Effector memory CD8-positive, alpha-beta T cell (primary cell): ENCODE measurements around the gene C5orf34.
"Not testable (repeated sequence)": the region's sequence is repeated elsewhere in the genome, so short reads cannot be mapped to it uniquely, and the experiment has no call there.

Source experiments
- ATAC-seq: fragments of 150-1000 bp; cut with Tn5 transposase; replicated peaks from 2 replicates; pipeline ENCODE4 v1.10.0; 2021; ENCODE audit warnings: mild to moderate bottlenecking, moderate library complexity
- DNase-seq, 3 experiments: peaks; one replicate each; pipeline ENCODE4 v3.0.0; 2021
- H3K27ac Mint-ChIP-seq, 2 donors: one replicate each; pipeline ENCODE4 v1.8.0; 2022; ENCODE audit warnings: mild to moderate bottlenecking in 2 of 2, mixed read lengths in 2 of 2, moderate library complexity in 2 of 2
- H3K27me3 Mint-ChIP-seq, 2 donors: one replicate each; pipeline ENCODE4 v1.8.0; 2022; ENCODE audit warnings: mixed read lengths in 2 of 2
- H3K36me3 Mint-ChIP-seq: one replicate; pipeline ENCODE4 v1.8.0; 2022; ENCODE audit warnings: mild to moderate bottlenecking, moderate library complexity, mixed read lengths; ENCODE audit not compliant: insufficient read depth
- H3K4me1 Mint-ChIP-seq, 2 donors: one replicate each; pipeline ENCODE4 v1.8.0; 2022; ENCODE audit warnings: low read depth in 2 of 2, mixed read lengths in 2 of 2
- H3K4me3 Mint-ChIP-seq, 2 donors: one replicate each; pipeline ENCODE4 v1.8.0; 2022; ENCODE audit warnings: mild to moderate bottlenecking in 2 of 2, mixed read lengths in 2 of 2, moderate library complexity in 2 of 2
- H3K9me3 Mint-ChIP-seq, 2 donors: one replicate each; pipeline ENCODE4 v1.8.0; 2022; ENCODE audit warnings: mixed read lengths in 2 of 2

The C5orf34 gene

DNA sequence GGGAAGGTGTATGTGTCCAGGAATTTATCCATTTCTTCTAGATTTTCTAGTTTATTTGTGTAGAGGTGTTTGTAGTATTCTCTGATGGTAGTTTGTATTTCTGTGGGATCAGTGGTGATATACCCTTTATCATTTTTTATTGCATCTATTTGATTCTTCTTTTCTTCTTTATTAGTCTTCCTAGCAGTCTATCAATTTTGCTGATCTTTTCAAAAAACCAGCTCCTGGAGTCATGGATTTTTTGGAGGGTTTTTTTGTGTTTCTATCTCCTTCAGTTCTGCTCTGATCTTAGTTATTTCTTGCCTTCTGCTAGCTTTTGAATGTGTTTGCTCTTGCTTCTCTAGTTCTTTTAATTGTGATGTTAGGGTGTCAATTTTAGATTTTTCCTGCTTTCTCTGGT lies 73.4 kb downstream of the C5orf34 start:
- H3K36me3 Mint-ChIP-seq, H3K4me1 Mint-ChIP-seq, H3K4me3 Mint-ChIP-seq, H3K27ac Mint-ChIP-seq, DNase-seq, ATAC-seq, H3K27me3 Mint-ChIP-seq: not testable (repeated sequence)
- H3K9me3 Mint-ChIP-seq, result peaks cover 11 to 33% of the 10 kb centered on the region in 2 donors

DNA sequence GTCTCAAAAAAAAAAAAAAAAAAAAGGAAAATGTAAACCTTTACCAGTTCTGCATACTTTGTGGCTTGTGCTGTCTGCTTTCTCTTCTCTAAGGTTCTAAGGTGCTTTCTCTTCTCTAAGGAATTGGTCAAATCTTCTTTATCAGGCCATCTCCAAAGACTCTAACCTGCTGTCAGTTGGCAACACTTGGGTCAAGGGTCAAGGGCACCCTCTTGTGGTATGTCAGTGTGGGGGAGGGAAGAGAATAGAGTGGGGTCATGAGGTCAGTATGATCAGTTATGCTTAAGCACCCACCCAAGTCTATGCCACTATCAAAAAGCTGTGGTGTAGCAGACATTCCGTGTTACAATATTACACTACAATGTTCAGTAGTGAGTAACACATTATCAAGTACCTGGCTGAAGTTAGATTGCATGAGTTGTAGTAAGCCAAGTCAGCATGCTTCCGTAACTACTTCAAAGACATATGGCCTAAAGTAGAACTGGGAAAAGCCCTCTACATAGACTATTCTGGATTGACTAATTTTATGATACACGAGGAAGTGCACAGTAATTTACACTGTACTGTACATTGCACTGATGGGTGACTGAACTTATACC lies 77.8 kb downstream of the C5orf34 start:
- Mint-ChIP-seq H3K4me1 (no peaks in the 10 kb centered on the region), H3K9me3 (peaks cover 7 to 27% of the 10 kb centered on the region in 2 donors), H3K27ac (no peak overlapping the region), H3K36me3 (no peaks in the 10 kb centered on the region), H3K4me3 (no peak overlapping the region), H3K27me3 (no peaks in the 10 kb centered on the region)
- DNase-seq (no peak), ATAC-seq (no peak)
